Ishikawa (cell line): Measurements from ENCODE around the gene PSPN.

Source experiments
- CEBPB ChIP-seq: IDR thresholded peaks from 2 replicates; pipeline ENCODE4 v1.6.1; 2012
- CREB1 ChIP-seq: IDR thresholded peaks from 2 replicates; pipeline ENCODE4 v1.6.1; 2012; ENCODE audit warnings: low read depth
- EGR1 ChIP-seq: IDR thresholded peaks from 2 replicates; pipeline ENCODE4 v1.6.1; 2012
- EP300 ChIP-seq: IDR thresholded peaks from 2 replicates; pipeline ENCODE4 v1.6.1; 2012; ENCODE audit warnings: borderline replicate concordance
- FOXM1 ChIP-seq: IDR thresholded peaks from 2 replicates; pipeline ENCODE4 v1.6.1; 2012; ENCODE audit warnings: low read depth, borderline replicate concordance
- MAX ChIP-seq: IDR thresholded peaks from 2 replicates; pipeline ENCODE4 v1.6.1; 2012
- NFIC ChIP-seq: IDR thresholded peaks from 2 replicates; pipeline ENCODE4 v1.6.1; 2012
- RAD21 ChIP-seq: IDR thresholded peaks from 2 replicates; pipeline ENCODE4 v1.6.1; 2012; ENCODE audit warnings: low read depth
- REST ChIP-seq: IDR thresholded peaks from 2 replicates; pipeline ENCODE4 v1.6.1; 2012; ENCODE audit warnings: low read depth, mild to moderate bottlenecking
- TAF1 ChIP-seq: IDR thresholded peaks from 2 replicates; pipeline ENCODE4 v1.6.1; 2012; ENCODE audit warnings: low read depth, mild to moderate bottlenecking
- TCF12 ChIP-seq: IDR thresholded peaks from 2 replicates; pipeline ENCODE4 v1.6.1; 2012; ENCODE audit warnings: low read depth
- TEAD4 ChIP-seq: IDR thresholded peaks from 2 replicates; pipeline ENCODE4 v1.6.1; 2012
- USF1 ChIP-seq: IDR thresholded peaks from 2 replicates; pipeline ENCODE4 v1.6.1; 2012
- YY1 ChIP-seq: IDR thresholded peaks from 2 replicates; pipeline ENCODE4 v1.6.1; 2012; ENCODE audit warnings: low read depth
- ZBTB7A ChIP-seq: IDR thresholded peaks from 2 replicates; pipeline ENCODE4 v1.6.1; 2012; ENCODE audit warnings: low read depth

Gene PSPN

GRCh38 chr19:6415591-6416190, 40.0 kb upstream of the PSPN start:
- TF ChIP-seq FOXM1, result no peak
- no peak for TF ChIP-seq TEAD4
- TF ChIP-seq CEBPB, result no peak
- no peak for TF ChIP-seq YY1
- TF ChIP-seq EP300, result no peak
- TF ChIP-seq TAF1, result no peak
- TF ChIP-seq EGR1, result no peak
- TF ChIP-seq REST, result no peak
- TF ChIP-seq NFIC, result no peak
- no peak for TF ChIP-seq ZBTB7A
- TF ChIP-seq MAX, result no peak
- TF ChIP-seq TCF12, result no peak
- TF ChIP-seq USF1, result no peak

GRCh38 chr19:6414793-6415590, 39.3 kb upstream of the PSPN start:
- TF ChIP-seq RAD21 (no peak), FOXM1 (no peak), USF1 (no peak), CREB1 (no peak), REST (no peak), NFIC (no peak), MAX (no peak), CEBPB (no peak), EP300 (no peak), TCF12 (no peak), EGR1 (no peak), TEAD4 (no peak)

- no peak for TF ChIP-seq FOXM1
- TF ChIP-seq RAD21, result no peak
- no peak for TF ChIP-seq ZBTB7A
- no peak for TF ChIP-seq EGR1
- no peak for TF ChIP-seq REST
- no peak for TF ChIP-seq CEBPB
- no peak for TF ChIP-seq USF1
- TF ChIP-seq TEAD4, result no peak
- TF ChIP-seq MAX, result no peak
- no peak for TF ChIP-seq CREB1
- TF ChIP-seq TAF1, result no peak
- no peak for TF ChIP-seq TCF12
- TF ChIP-seq NFIC, result no peak
- no peak for TF ChIP-seq YY1
These were observed 38.2 kb upstream of the PSPN start for GRCh38 chr19:6413721-6414643.
